HG03469 (cell line): ENCODE measurements around the gene ELOVL6.
"Not testable (repeated sequence)": the region's sequence is repeated elsewhere in the genome, so short reads cannot be mapped to it uniquely, and the experiment has no call there.

ENCODE experiments used
- ATAC-seq: cut with Tn5 transposase; IDR thresholded peaks from one replicate; pipeline ENCODE4 v1.9.1; 2021; ENCODE audit warnings: mild to moderate bottlenecking, moderate library complexity, moderate number of reproducible peaks; ENCODE audit not compliant: unreplicated experiment

ELOVL6 gene

DNA sequence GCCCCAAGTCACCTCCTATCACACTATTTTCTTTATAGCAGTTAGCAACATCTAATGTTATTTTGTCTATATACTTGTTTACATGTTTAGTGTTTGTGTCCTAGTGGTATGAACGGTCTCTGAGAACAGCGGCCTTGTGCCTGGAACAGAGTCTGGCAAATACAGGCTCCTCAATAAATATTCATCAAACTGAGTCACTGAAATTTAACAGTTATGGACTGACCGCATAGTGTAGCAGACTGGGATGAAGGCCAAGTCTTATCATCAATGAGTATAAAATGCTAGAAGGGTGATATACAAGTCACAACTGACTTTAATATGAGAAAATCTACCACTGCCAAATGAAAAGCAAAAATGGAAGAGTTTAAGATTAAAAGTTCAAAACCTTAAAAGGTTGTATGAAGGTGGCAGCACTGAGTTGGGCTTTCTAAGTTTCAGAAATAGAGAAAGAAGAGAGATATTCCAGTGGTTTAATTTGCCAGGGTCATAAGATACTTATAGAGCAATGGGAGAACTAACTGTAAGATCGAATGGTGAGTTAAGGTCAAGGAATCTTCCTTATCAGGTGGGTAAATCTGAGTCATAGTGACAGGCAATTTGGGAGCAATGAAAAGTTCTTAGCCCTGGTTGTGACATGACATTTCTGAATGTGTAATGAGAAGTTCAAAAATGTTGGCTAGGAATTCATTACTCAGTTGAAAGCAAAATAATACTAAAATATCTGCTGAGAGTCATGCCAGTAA, 34.9 kb downstream of the ELOVL6 start:
- no peak for ATAC-seq

DNA sequence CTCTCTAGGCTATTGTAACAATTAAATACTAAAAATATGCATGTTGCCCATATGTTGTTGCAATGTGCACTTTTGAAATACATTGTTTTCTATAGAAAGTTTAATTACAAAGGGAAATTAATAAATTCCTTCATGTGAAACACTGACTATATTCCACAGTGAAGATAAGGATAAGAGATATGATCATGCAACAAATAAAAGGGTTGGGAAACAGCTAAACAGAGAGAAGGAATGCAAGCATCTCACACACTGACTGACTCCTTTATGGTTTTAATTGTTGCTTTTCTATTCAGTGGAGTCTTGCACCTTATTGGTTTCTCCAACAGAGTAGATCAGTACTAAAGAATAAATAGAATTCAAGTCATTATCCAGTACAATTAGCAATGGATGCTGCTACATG, 37.8 kb downstream of the ELOVL6 start:
- ATAC-seq: no peak

DNA sequence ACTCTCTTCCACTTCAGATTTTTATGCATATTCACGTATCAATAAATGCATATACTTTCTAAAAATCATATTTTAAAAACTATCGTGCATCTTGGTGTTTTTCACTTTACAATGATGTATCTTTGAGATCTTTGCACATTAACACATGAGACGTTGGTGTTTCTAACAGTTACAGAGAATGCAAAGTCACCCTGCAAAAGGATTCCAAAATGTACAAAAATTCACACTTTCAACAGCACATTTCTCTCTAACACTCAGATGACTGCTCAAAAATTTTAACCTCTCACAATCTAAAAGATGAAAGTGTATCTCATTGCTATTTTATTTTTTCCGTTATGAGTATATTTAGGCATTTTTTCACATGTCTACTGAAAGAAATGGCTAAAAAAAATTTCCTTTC, 38.9 kb downstream of the ELOVL6 start:
- no peak for ATAC-seq

DNA sequence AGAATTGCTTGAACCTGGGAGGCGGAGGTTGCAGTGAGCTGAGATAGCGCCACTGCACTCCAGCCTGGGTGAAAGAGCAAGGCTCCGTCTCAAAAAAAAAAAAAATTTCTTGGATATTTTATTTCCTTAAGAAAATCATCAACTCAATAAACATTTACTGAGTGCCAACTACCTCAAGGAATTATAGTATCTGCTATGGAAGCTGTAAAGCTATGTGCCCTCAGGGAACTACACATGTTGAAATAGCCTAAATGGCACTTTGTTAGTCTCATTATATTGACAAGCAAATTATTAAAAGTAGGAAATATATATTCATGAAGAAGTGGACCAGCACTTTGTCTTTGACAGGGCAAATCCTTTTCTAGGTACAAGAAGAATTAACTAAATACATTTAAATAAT, 40.8 kb downstream of the ELOVL6 start:
- no peak for ATAC-seq

DNA sequence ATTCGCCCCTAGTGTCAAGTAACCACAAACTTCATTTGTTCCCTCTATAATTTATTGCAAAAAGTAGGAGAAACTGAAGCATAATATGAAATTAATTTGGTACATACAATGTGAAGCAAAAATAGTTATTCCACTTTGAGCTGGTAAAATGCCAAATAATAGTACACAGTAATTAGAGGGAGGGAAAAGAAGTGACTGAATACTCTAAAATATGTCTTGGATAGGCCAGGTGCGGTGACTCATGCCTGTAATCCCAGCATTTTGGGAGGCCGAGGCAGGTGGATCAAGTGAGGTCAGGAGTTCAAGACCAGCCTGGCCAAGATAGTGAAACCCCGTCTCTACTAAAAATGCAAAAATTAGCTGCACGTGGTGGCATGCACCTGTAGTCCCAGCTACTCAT, 41.2 kb downstream of the ELOVL6 start:
- not testable (repeated sequence) for ATAC-seq

DNA sequence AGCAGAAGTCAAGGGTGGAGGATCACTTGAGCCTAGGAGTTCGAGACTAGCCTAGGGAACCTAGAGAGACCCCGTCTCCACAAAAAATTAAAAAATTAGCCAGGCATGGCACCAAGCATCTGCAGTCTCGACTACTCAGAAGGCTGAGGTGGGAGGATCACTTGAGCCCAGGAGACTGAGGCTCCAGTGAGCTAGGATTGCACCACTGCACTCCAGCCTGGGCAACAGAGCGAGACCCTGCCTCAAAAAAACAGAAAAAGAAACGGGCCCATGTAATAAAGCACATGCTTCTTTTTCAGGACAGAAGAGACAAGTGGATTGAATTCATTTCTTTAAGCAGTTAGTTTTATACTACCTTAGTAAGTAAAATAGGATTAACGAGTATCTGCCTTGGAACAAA, 42.0 kb downstream of the ELOVL6 start:
- no peak for ATAC-seq

DNA sequence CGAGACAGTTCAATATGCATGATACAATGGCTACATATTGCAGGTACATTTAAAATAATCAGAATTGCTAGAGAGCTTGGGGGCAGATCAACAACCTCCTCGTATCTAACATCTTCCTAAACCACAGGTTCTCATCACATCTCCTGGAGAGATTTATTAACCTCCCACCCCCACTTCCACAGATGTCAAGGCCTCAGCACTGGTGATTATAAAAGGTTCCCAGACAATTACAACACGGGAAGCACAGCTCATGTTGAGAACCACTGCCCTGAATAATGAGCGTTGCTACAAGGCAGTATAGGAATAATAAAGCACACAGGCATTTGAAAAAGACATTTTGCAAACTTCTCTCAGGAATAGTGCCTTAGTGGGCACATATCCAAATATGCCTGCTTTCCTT, 42.8 kb downstream of the ELOVL6 start:
- no peak for ATAC-seq

DNA sequence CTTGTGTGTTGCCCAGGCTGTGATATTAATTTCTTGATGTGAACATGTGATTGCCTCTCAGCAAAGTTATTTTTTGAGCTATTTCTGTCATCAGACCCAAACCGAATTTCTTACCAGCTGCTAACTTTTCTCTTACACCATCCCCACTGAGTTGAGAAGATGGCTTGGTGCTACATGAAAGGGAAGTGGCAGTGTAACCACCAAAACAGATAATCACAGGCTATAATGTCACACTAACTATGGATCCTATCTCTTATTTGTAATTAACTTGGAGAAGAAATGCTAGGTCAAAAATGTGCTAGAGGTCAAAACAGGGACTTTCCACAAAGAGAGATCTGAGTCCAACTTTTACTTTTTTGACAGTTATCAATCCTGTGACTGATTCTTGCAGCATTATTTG, 43.8 kb downstream of the ELOVL6 start:
- no peak for ATAC-seq

DNA sequence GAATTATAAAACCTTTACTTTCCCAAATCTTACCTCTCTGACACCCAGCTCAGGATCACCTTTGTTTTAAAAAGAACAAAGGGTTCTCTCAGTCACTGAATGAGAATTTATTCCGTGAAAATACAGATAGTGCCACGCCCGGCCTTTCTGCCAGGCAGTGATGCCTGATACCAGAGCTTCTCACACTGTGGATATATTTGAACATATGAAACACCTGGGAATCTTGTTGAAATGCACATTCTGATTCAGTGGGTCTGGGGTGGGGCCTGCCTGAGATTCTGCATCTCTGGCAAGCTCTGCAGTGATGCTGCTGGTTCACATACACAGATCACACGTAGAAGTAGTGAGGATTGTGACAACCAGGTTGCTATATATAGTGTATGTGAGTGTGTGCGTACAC, 46.0 kb downstream of the ELOVL6 start:
- ATAC-seq: no peak

DNA sequence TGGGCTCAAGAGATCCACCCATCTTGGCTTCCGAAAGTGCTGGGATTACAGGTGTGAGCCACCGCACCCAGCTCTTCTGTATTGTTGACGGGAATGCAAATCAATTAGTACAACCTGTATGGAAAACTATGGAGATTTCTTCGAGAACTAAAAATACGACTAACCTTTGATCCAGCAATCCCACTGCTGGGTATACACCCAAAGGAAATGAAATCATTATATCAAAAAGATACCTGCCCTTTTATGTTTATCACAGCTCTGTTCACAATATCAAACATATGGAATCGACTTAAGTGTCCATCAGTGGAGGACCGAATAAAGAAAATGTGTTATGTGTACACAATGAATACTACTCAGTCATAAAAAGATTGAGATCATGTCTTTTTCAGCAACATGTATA, 49.3 kb downstream of the ELOVL6 start:
- no peak for ATAC-seq

DNA sequence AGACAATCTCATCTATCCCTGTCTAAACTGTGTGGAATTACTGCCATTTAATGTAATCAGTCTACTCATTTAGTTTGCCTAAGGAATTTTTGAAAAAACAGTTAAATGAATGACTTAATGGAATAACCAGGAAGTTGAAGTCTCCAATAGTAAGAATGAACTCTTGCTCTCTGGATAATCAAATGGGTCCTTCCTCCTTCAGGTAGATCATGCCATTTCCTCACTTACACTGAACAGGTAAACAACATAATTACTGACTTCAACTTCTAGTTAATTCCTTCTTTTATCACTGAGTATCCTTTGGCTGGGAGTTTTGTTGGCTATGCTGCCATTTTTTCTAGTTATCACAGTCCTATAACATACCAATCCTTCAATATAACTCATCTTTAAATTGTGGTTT, 56.0 kb downstream of the ELOVL6 start:
- ATAC-seq: no peak

DNA sequence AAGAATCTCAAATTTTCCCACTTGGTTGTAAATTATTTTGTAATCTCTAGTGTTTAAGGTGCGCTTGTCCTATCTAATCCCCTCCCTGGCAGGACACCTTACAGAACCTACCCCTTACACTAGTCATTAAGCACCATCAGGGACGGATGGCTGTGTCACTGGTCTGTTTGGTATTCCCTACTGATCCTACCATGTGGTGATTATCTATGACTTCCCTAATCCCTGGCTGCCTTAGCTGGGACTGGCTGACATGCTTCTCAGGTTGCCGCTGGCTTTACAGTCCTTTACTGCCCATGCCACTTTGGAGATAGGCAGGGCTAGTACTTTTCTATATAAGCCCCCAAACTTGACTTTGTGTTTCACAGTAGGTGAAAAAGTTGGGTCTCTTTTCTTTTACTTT, 58.6 kb downstream of the ELOVL6 start:
- ATAC-seq: no peak

DNA sequence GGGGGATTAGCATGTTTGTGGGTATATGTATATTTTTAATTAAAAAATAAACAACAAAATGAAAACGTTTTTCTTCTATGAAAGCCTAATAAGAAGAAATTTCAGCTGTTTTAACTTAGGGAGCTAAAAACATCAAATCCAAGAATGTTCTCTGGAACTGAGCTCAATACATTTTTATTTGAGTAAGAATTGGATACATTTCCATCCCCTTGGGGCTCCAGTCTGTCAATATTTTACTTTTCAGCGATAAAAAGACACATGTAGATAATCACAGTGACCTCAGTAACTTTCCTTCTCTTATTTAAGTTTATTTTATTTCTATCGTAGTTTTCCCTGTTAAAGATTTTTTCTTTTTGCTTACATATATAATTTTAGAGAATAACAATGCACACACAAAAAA, 59.3 kb downstream of the ELOVL6 start:
- ATAC-seq: no peak

DNA sequence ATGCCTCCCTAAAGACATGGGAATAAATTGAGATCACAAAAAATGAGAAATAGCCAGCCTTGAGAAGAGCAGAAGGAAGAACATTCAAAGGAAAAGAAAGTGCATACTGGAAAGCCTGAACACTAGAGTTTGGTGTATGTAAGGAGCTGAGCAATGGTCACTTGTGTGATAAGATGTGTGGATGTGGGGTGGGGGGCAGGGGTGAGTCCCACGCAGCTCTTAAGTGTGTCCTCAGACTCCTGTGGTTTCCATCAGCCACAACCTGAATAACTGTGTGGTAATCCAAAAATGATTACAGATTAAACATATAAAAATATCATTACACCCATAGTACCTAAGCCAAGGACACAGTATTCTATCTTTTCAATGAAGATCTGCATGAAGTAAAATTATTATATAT, 59.9 kb downstream of the ELOVL6 start:
- ATAC-seq: no peak

DNA sequence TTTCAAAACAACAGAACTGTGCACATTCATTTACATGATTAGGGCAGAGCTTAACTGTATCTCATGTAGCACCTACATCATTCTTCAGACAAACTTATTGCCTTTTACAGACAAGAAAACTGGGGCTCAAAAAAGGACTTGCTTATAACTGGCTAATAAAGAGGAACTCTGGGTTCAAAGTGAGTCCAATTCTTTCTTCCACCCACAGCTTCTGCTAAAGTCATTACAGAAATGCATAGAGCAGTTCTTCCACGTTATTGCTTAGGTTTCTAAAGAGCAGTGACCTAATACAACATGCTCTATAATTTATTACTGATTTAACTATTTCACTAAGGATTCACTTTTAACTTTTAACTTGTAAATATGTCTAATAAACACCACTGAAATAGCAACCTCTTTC, 60.6 kb downstream of the ELOVL6 start:
- no peak for ATAC-seq

DNA sequence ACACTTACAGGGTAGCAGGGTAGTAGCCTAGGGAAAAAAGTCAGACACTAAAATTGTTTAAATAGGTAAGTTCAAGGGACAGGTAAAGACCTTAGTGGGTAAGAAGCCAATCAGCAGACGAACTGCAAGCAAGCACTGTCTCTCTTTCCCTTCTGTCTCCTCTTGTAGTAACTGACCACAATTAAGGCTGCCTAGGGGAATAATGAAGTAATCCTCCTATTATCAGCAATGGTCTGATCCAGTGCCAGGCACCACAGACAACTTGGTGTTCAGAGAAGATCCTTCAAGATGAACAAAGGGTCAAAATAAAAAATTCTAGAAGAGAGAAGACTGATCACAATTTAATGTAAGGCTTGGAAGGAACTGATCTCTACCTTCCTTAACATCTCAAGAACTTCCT, 62.9 kb downstream of the ELOVL6 start:
- no peak for ATAC-seq

DNA sequence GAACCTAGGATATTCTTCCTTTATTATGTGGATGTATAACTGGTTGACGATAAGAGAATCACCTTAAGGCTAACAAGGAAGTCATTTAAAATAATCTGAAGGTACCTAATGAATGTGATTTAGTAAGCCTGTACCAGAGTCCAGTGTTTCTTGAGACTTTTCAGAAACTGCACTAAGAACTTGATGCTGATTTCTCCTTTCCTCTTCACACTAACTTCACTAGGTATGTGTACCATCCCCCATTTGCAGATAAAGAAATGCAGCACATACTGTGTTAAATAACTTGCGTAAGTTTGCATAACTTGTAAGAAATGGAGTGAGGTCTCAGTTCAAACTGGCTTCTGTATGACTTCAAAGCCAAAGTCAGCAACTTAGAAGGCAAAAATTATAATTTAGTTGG, 63.3 kb downstream of the ELOVL6 start:
- no peak for ATAC-seq

DNA sequence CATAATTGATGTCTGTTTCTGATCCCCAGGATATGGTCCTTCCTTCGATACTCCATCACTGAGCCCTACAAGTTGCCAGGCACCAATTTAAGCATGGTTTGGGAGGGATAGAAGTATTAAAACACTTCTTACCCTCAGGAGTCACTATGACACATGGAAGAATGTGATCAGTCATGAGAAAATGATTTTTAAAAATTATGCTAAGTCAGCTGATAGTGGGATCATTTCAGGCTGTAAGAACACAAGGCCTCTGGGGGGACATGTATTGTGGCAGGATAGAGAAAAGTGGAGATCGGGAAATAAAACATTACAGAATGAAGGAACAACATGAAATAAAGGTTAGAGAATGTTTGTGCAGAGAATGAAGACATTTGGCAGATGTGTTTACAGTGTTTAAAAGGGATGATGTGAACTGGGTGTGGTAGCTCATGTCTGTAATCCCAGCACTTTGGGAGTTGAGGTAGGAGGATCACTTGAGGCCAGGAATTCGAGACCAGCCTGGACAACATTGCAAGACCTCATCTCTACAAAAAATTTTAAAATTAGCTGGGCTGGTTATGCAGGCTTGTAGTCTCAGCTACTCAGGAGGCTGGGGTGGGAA, 64.0 kb downstream of the ELOVL6 start:
- no peak for ATAC-seq

DNA sequence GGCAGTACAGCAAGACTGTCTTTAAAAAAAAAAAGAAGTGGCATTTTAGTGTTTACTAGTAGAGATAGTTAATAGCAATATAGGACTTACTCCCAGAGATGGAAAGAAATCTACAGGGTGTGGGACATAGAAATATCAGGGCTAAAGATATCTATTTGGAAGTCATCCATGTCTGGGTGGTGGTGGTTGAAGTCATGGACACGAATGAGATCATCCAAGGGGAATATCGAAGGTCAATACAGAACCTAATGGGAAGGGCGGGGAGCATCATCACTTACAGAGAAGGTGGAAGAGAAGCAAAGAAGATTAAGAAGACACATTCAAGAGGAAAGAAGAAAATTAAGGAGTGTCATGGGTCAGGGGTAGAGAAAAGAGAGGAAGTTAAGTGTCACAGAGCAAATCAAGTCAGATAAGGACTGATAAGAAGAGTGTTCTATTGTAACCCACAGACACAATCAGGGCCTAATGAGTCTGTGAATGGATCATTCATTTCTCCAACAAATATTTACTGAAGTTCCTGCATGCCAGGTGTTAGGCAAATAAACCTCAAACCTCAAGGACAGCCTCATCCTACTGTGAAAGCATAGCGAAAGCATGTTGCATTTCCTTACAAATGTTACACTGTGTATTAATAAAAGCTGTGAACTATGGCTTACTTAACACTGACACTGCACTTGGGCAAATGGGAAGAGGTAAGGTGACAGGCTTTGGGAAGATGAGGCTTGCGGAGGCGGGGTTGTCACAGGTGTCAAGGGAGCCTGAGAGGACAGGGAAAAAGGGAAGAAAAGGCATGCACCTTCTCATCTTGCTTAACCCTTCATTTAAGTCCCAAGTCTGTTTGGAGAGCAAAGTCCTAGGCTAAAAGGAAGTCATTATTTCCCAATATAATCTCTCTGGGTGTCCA, 65.3 kb downstream of the ELOVL6 start:
- no peak for ATAC-seq

DNA sequence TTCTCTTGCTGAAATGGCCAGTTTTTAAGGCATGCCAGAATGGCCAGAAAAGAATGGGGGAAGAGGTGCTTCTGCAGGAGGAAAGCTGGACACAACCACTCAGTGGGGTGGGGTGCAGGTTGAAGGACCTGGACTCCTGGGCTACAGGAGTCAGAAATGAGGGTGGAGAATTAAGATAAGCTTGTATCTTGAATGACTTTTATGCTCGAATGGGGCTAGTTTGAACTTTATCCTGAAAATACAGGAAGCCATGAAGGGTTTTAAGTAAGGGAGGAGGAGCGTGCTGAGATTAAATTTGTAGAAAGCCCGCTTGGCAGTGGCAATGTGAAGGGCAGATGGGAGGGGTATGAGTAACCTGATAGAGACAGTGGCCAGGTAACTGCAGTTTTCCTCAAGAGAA, 66.5 kb downstream of the ELOVL6 start:
- ATAC-seq: no peak

DNA sequence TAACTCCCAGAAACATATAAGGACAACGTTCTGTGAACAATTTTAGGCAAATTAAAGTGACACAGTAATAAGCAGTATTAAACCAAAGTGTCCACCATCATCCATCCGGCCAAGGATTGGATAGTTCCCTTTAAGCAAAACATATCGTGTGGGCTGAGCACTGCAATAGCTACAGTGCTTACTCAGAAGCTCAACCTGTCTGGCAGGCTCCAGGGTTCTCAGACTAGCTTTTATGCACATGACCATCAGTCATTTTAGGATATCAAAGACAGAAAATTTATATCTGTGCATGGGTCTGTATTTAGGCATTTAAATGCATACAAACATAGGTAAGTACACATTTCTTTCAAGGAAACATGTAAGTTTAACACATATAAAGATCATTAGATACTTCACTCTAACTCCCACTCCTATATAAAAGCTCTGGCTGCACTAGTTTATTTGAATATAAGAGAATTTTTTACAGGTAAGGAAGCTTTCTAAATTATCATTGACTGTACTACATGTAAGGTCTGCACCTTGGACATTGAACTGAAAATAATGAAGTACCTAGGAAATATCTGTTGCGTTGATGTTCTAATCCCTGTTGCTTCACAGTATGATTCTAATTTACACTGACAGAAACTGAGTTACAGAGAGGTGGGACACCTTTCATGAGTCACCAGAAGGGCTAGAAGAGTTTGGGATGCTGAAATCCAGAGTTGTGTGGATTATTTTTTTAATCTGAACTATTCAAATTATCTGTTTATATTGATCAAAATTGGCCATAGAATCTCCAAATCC, 67.6 kb downstream of the ELOVL6 start:
- no peak for ATAC-seq
